GM12878 (cell line): ENCODE data around the gene ESR2. TPM values are rescaled to one million over a fixed set of nuclear protein-coding genes. Genes with fewer than 3 reads are reported as not detected.
"Not testable (repeated sequence)": the region's sequence is repeated elsewhere in the genome, so short reads cannot be mapped to it uniquely, and the experiment has no call there.

Experiments used
- ATAC-seq: fragments of 200-7000 bp; cut with Tn5 transposase; 3 replicates; pipeline ENCODE4 v1.9.1; 2020; ENCODE audit warnings: mild to moderate bottlenecking, moderate library complexity
- BruUV-seq: library from RNA; stranded (reverse); fragments of 400-500 nt; replicated peaks from 2 replicates; lab custom pipeline; 2021; lab: Mats Ljungman, UMichigan
- CTCF ChIA-PET: fragments of 300-600 bp; sonication (Branson Sonifier 250); formaldehyde crosslinking; extraction: SDS; loops from one replicate; lab custom pipeline; 2021; ENCODE audit warnings: inconsistent platforms; lab: Yijun Ruan, JAX
- POLR2A ChIA-PET: fragments of 350-600 bp; formaldehyde crosslinking; extraction: SDS; loops from one replicate; lab custom pipeline; 2021; ENCODE audit warnings: inconsistent platforms; lab: Charles Lee
- RAD21 ChIA-PET: fragments of 300-600 bp; sonication (Branson Sonifier 250); formaldehyde crosslinking; loops from one replicate; lab custom pipeline; 2023; ENCODE audit warnings: antibody characterized with exemption; ENCODE audit not compliant: unreplicated experiment; lab: Charles Lee
- SMC1A ChIA-PET: fragments of 300-600 bp; sonication (Branson Sonifier 250); formaldehyde crosslinking; loops from one replicate; lab custom pipeline; 2023; ENCODE audit not compliant: unreplicated experiment, uncharacterized antibody; lab: Charles Lee
- DNase-seq: peaks from one replicate; pipeline ENCODE4 v3.0.0-alpha.2; 2011; ENCODE audit warnings: low read depth, low spot score
- FAIRE-seq: peaks from 3 replicates; lab custom pipeline; 2011; peaks lifted over from hg19 to GRCh38; lab: Jason Lieb, UNC
- H2AFZ ChIP-seq: 2 replicates; pipeline ENCODE4 v1.6.0; 2011; ENCODE audit warnings: low read depth, low read length, control low read depth; ENCODE audit not compliant: control insufficient read depth
- H3K27ac ChIP-seq: 2 replicates; pipeline ENCODE4 v1.5.1; 2011; ENCODE audit warnings: control low read depth; ENCODE audit not compliant: control insufficient read depth, insufficient read depth
- H3K27me3 ChIP-seq, 2 experiments: replicated peaks in 1 of 2; 2 replicates each; pipeline versions ENCODE4 v1.6.0 to v1.6.1; 2011; ENCODE audit warnings: low read length in 1 of 2; ENCODE audit not compliant: control insufficient read depth in 2 of 2, insufficient read depth in 2 of 2
- H3K36me3 ChIP-seq, 2 experiments: 2 replicates each; pipeline ENCODE4 v1.5.1; 2011; ENCODE audit warnings: low read length in 1 of 2; ENCODE audit not compliant: control insufficient read depth in 2 of 2, insufficient read depth in 2 of 2
- H3K4me1 ChIP-seq: 2 replicates; pipeline ENCODE4 v1.6.1; 2011; ENCODE audit warnings: mild to moderate bottlenecking, low read length, moderate library complexity, mixed read lengths; ENCODE audit not compliant: control insufficient read depth, insufficient read depth
- H3K4me2 ChIP-seq: 2 replicates; pipeline ENCODE4 v1.6.0; 2011; ENCODE audit warnings: control low read depth; ENCODE audit not compliant: control insufficient read depth, insufficient read depth
- H3K4me3 ChIP-seq: fragments of 200-600 bp; sonication (generic); 2 replicates; pipeline ENCODE4 v1.5.1; 2016
- H3K79me2 ChIP-seq: 2 replicates; pipeline ENCODE4 v1.6.0; 2011; ENCODE audit warnings: low read length; ENCODE audit not compliant: control insufficient read depth, insufficient read depth
- H3K9ac ChIP-seq: 2 replicates; pipeline ENCODE4 v1.8.0; 2011; ENCODE audit warnings: low read length, control low read depth, mixed read lengths; ENCODE audit not compliant: control insufficient read depth, insufficient read depth
- H3K9me3 ChIP-seq: replicated peaks from 3 replicates; pipeline ENCODE4 v1.5.1; 2011; ENCODE audit warnings: mild to moderate bottlenecking, low read length; ENCODE audit not compliant: control insufficient read depth, insufficient read depth
- H4K20me1 ChIP-seq: 2 replicates; pipeline ENCODE4 v1.6.0; 2011; ENCODE audit not compliant: control insufficient read depth, insufficient read depth
- ASH2L ChIP-seq: fragments of 300-600, 200-600 bp; sonication (generic); IDR thresholded peaks from 2 replicates; pipeline ENCODE4 v1.6.1; 2017; ENCODE audit warnings: low read depth, mild to moderate bottlenecking, borderline replicate concordance
- BMI1 ChIP-seq: fragments of 450-650 bp; IDR thresholded peaks from 2 replicates; pipeline ENCODE4 v1.6.1; 2016; ENCODE audit warnings: mild to moderate bottlenecking, moderate library complexity, borderline replicate concordance
- GABPA ChIP-seq: IDR thresholded peaks from 2 replicates; pipeline ENCODE4 v1.6.1; 2014; ENCODE audit warnings: antibody characterized with exemption, low read depth, mild to moderate bottlenecking, inconsistent platforms
- HDAC2 ChIP-seq: fragments of 200-600 bp; sonication (generic); IDR thresholded peaks from 2 replicates; pipeline ENCODE4 v1.6.1; 2017
- HSF1 ChIP-seq: fragments of 150-350 bp; IDR thresholded peaks from 2 replicates; pipeline ENCODE4 v1.6.1; 2014; ENCODE audit warnings: mild to moderate bottlenecking, low read depth, low read length
- MAX ChIP-seq: IDR thresholded peaks from 2 replicates; pipeline ENCODE4 v1.6.1; 2012; ENCODE audit warnings: low read depth, low read length, improper control_type of control experiment
- PML ChIP-seq: IDR thresholded peaks from 2 replicates; pipeline ENCODE4 v1.6.1; 2012; ENCODE audit warnings: low read length, inconsistent platforms
- RELB ChIP-seq: fragments of 450-650 bp; IDR thresholded peaks from 2 replicates; pipeline ENCODE4 v1.6.1; 2017; ENCODE audit warnings: low read depth, mild to moderate bottlenecking, moderate library complexity
- TARDBP ChIP-seq: IDR thresholded peaks from 2 replicates; pipeline ENCODE4 v1.6.1; 2016; ENCODE audit warnings: borderline replicate concordance
- WGBS: methylation state at CpG from one replicate; pipeline ENCODE4 v1.1.6; 2016; ENCODE audit warnings: low lambda C conversion rate; ENCODE audit not compliant: insufficient replicate concordance, insufficient coverage; ENCODE audit errors: missing lambda C conversion rate; 5-methylcytosine and 5-hydroxymethylcytosine counted together
- in situ Hi-C: fragments of 300-500 bp; cut with MboI; formaldehyde crosslinking; loops from 9 replicates; pipeline ENCODE4 v1.14.3; 2018; ENCODE audit warnings: mixed read lengths
- intact Hi-C: fragments of 100-400 bp; cut with micrococcal nuclease; formaldehyde crosslinking; loops from one replicate; pipeline ENCODE4 v1.14.2; 2022; ENCODE audit not compliant: unreplicated experiment
- polyA plus RNA-seq, 11 experiments: library from polyadenylated mRNA; depleted of rRNA in 4 of 11; unstranded in 6 of 11; stranded (reverse) in 5 of 11; fragments of >200 nt; fragmentation: Nextera tagmentation in 4 of 11; fragmentation: Illumina TruSeq in 1 of 11; extraction: Ambion mirVana in 4 of 11; extraction: Trizol in 1 of 11; gene quantifications; 1 replicate in 1 of 11; 2 replicates in 10 of 11; pipeline versions ENCODE4 v1.2.1 to v1.2.3, GENCODE V29; 2011 to 2016; ENCODE audit warnings: inconsistent platforms in 2 of 11, missing spikeins in 2 of 11, low read depth in 1 of 11
- total RNA-seq, 4 experiments: library from RNA; depleted of rRNA in 3 of 4; stranded (reverse); fragments of >200 nt in 3 of 4; fragmentation: Illumina TruSeq in 1 of 4; extraction: Trizol in 1 of 4; gene quantifications; 2 replicates each; pipeline versions ENCODE4 v1.2.1 to v1.2.3, GENCODE V29; 2013 to 2021

Gene ESR2
- total and polyA plus RNA-seq, 10 of the 15 experiments (the other 5 are each of a cell fraction or from before 2014, with no cell fraction given), result 0.29 to 2.6 (median 0.81) TPM

- TF ChIP-seq MAX (no peak), GABPA (no peak), PML (no peak), BMI1 (no peak)
Measured at GRCh38 chr14:64212666-64213065, 81.5 kb downstream of the ESR2 start (continued).

- ATAC-seq, H3K9ac ChIP-seq, H3K4me2 ChIP-seq, H3K4me1 ChIP-seq, H2AFZ ChIP-seq, DNase-seq, POLR2A ChIA-PET, H3K27me3 ChIP-seq, BruUV-seq, H3K27ac ChIP-seq, H3K4me3 ChIP-seq, in situ Hi-C loops, H4K20me1 ChIP-seq, H3K9me3 ChIP-seq, H3K79me2 ChIP-seq, intact Hi-C loops, RAD21 ChIA-PET, FAIRE-seq: not testable (repeated sequence)
- CTCF ChIA-PET, result interaction anchor here (1.1 kb wide), 1 partner anchor 11 kb away, joined by 3 read pairs; no protein-coding TSS in a partner anchor
- WGBS, result 86% methylated on average over 6 of the region's 6 CpGs
- peaks cover 6 to 19% of the 10 kb centered on the region in 2 experiments for H3K36me3 ChIP-seq
- SMC1A ChIA-PET, result interaction anchor here (2.0 kb wide), 1 partner anchor 21 kb away, joined by 8 read pairs; no protein-coding TSS in a partner anchor
Measured at GRCh38 chr14:64210912-64211311, 83.3 kb downstream of the ESR2 start.

GRCh38 chr14:64210216-64210615 is 84.0 kb downstream of the ESR2 start:
- no peaks in the 10 kb centered on the region for H3K79me2 ChIP-seq
- peaks cover 5% of the 10 kb centered on the region; the same call in 1 of the 2 replicates for H3K4me1 ChIP-seq
- TF ChIP-seq ASH2L (no peak), HDAC2 (no peak), HSF1 (no peak), TARDBP (no peak), RELB (no peak)

More at GRCh38 chr14:64210216-64210615, 84.0 kb downstream of the ESR2 start:
- FAIRE-seq (no peak), DNase-seq (no peak), ATAC-seq (no peak)
- H3K9ac ChIP-seq, result no peak overlapping the region
- no peak overlapping the region for H3K4me3 ChIP-seq
- ChIA-PET RAD21 (interaction anchor here (0.9 to 2.1 kb wide), 5 partner anchors 15 to 91 kb away, joined by 3 to 11 read pairs (median 4); partner anchors contain the start of gene ESR2), POLR2A (interaction anchor here (0.8 to 1.1 kb wide), 4 partner anchors 8 to 26 kb away, joined by 3 read pairs; no protein-coding TSS in a partner anchor), SMC1A (interaction anchor here (0.8 to 2.0 kb wide), 8 partner anchors 8 to 193 kb away, joined by 3 to 9 read pairs (median 5); partner anchors contain the start of gene ESR2), CTCF (interaction anchor here (1.5 to 2.1 kb wide), 3 partner anchors 14 to 85 kb away, joined by 4 to 7 read pairs (median 4); no protein-coding TSS in a partner anchor)
- H3K27ac ChIP-seq, result no peak overlapping the region
- 76% methylated on average over 12 of the region's 12 CpGs for WGBS
- H2AFZ ChIP-seq, result no peak overlapping the region
- intact Hi-C loops, result no loop called here
- H3K9me3 ChIP-seq, result no peaks in the 10 kb centered on the region
- no TSS peak for BruUV-seq
- H3K4me2 ChIP-seq, result no peak overlapping the region
- no peaks in the 10 kb centered on the region for H3K27me3 ChIP-seq
- no peaks in the 10 kb centered on the region for H4K20me1 ChIP-seq
- peaks cover 6 to 17% of the 10 kb centered on the region in 2 experiments for H3K36me3 ChIP-seq
- in situ Hi-C loops, result no loop called here
